GM12873 (cell line): ENCODE measurements around the gene CXXC5.

Source experiments
- TF ChIP-seq, protein P1 (sequence below): IDR thresholded peaks from 2 replicates; pipeline ENCODE4 v1.5.1; 2012; ENCODE audit warnings: low read depth, mild to moderate bottlenecking, moderate library complexity, low read length, control low read depth; ENCODE audit not compliant: insufficient read depth; ENCODE audit errors: missing control alignments

CXXC5 gene

DNA sequence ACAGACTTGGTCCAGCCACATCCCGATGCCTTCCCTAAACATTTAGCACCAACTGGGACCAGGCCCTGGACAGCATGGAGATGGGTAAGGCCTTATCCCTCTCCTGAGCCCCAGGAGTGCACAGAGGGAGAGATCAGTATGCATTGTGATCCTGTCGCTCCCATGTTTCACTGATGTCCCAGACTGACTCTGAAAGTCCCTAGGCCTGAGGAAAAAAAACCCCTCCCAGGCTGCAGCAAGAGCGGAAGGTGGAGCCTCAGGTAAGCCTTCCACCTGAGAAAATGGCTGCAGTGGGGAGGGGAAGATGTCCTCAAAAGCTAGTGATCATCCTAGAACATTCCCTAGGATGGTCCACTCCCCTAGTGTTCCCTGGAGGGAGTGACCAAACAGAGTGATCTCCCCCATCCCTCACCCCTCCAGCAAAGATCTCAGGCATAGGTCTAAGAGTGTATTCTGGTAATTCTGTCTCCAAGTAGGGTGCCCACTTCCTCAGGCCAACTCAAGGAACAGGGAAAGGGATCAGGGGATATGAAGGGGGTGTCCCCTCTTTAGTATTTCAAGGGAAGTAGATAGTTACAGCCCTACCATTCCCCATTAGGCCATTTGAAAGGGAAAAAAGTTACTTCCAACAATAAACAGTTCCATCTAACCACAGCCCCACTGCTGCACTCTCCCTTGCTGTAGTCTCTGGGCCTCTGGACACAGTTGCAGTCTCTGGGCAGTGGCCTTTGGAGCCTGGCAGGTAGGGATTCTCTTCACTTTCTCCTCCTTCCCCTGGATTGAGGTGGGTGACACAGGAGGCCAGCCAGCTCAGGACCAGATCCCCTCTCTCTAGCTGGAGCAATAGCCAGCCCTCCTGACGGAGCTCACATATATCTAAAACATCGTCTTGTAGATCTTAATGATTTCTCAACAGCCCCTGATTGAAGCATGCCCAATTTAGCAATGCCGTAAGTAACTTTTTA is 6.8 kb upstream of the CXXC5 start:
- TF ChIP-seq, protein P1, sequence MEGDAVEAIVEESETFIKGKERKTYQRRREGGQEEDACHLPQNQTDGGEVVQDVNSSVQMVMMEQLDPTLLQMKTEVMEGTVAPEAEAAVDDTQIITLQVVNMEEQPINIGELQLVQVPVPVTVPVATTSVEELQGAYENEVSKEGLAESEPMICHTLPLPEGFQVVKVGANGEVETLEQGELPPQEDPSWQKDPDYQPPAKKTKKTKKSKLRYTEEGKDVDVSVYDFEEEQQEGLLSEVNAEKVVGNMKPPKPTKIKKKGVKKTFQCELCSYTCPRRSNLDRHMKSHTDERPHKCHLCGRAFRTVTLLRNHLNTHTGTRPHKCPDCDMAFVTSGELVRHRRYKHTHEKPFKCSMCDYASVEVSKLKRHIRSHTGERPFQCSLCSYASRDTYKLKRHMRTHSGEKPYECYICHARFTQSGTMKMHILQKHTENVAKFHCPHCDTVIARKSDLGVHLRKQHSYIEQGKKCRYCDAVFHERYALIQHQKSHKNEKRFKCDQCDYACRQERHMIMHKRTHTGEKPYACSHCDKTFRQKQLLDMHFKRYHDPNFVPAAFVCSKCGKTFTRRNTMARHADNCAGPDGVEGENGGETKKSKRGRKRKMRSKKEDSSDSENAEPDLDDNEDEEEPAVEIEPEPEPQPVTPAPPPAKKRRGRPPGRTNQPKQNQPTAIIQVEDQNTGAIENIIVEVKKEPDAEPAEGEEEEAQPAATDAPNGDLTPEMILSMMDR = no peak

DNA sequence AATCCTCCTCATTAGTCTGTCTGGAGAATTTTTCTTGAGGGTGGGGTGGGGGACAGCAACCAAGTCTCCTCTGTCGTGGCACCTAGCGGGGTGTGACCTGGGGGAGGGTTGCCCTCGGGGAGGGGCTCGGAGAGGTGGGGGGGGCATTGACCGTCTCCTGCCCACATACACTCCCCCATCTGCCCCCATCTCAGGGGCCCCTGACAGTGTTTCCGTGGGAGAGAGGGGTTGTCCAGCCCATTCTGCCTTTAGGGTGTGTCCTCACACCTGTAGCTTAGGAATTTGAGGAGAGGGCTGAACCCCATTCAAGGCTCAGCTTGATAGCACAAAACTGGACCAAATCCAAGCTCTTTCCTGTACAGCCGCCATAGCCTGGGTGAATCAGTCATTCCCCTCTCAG is 5.9 kb upstream of the CXXC5 start:
- TF ChIP-seq, protein P1 = no peak

DNA sequence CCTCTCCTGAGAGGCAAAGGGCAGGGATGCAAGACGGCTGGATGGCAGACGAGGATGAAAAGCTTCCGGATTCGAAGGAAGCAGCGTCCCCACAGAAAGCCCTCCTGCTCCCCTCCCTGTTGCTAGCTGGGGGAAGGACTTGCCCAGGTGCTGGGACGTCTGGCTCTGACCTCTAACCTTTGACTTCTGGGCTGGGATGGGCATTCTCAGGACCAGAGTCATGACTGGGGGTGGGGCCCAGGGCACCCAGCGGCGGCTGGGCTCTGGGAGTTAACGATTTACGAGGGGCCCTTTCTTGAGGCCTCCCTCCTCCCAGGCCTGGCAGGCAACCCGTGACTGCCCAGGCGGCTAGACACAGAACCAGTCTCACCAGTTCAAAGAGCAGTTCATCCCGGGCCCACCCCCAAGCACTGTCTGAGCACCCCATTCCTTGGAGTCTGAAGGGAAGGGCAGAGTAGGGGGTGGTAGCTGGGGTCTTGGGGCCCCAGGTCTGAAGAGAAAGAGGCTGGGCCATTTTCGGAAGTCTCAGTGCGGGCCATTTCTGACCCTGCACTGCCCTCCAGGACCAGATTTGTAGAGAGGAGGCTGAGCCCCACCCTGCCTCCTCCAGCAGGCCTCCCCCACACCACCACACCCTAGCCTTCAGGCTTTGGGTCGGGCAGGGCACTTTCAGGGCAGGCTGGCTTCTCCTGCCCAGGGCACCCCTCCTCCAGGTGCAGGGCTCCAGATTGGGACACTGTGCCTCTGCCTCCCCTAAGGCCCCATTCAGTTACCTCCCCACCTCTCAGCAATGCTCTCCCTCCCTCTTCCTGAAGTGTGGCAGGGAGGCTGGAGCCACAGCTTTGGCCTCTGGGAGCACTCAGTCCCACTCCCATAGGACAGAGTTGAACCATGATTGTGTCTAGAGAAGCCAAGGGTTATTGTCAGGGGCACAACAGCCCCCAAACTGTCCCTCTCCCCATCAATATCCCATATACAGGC is 5.0 kb upstream of the CXXC5 start:
- TF ChIP-seq, protein P1 = no peak

DNA sequence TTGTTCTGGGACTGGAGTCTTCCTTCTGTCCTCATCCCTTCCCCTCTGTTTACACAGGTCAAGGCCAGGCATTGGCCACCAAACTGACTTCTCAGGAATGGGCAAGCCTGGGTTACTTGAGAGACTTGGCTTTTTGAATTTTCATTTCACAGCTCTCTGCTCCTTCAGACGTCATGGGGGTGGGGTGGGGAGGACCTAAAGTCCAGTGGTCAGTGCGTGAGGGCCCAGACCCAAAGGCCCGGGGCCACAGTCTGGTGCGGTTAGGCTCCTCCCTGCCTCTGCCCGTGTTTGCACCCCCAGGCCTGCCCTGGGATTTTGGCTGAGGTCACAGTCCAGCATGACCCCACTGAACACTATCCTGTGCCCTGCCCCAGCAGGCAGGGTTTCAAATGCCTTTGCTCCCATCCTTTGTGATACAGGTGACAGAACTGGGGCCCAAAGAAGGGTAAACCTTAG is 4.1 kb upstream of the CXXC5 start:
- TF ChIP-seq, protein P1 = no peak

DNA sequence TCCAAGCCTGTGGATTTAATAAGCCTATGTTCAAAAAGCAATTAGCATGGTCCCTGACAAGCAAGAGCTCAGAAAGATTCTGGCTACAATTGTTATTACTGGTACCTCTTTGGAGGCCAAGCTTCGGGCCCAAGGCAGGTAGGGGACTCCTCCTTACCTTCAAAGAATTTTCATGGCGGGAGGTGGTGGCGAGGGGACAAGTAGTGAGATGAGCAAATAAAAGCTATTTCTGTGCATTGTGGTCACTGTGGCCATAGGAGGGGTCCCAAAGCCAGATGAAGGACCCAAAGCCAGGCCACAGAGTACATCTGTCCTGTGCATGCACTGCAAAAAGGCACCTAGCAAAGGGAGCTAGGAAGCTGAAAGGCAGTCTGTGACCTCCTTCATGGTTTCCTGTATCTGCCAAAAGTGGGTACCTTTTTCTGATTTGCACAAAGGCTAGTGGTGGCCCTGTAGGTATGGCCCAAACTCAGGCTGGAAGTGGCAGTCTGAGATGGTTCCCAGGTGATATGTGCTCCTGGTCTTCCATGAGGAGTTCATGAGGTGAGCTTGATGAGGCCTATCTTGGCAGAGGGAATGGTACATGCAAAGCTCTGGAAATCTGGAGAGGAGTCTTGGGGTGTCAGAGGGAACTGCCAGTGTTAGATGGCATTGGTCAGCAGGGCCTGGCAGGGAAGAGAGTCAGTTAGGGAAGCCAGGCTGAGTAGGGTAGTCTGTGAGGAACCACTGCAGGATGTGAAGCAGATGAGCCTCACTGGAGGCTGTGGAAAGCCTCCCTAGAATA is 3.3 kb upstream of the CXXC5 start:
- TF ChIP-seq, protein P1 = no peak

DNA sequence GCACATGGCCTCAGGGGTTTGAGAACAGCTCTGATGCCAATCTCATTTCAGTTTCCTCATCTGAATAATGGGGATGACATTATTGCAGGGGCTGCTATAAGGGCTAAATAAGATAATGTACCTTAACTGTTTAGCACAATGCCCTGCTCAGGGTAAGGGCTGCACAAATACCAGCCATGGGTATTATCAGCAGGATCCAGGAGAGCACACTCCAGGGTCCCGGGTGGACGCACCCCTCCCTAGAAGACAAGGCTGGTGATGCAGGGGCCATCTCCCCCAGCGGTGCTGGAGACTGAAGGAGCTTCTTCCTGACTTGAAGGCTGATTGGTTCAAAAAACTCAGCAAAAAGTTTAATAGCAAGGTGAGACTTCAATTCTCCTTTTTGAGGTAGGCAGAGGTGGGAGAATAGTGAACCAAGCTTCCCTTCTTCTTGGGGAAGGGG is 2.7 kb upstream of the CXXC5 start:
- TF ChIP-seq, protein P1 = no peak
